GM18909 (cell line): Measurements from ENCODE around the gene ARMS2.

Source experiments
- ATAC-seq: cut with Tn5 transposase; IDR thresholded peaks from one replicate; pipeline ENCODE4 v1.9.1; 2021; ENCODE audit warnings: mild to moderate bottlenecking; ENCODE audit not compliant: unreplicated experiment, poor library complexity

Gene ARMS2, protein sequence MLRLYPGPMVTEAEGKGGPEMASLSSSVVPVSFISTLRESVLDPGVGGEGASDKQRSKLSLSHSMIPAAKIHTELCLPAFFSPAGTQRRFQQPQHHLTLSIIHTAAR

DNA sequence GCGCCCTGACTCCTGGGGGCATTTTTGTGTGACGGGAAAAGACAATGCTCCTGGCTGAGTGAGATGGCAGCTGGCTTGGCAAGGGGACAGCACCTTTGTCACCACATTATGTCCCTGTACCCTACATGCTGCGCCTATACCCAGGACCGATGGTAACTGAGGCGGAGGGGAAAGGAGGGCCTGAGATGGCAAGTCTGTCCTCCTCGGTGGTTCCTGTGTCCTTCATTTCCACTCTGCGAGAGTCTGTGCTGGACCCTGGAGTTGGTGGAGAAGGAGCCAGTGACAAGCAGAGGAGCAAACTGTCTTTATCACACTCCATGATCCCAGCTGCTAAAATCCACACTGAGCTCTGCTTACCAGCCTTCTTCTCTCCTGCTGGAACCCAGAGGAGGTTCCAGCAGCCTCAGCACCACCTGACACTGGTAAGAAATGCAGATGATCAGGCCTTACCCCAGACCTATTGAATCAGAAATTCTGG, at the start of gene ARMS2:
Gene ARMS2 (plus strand): TSS at position 51 of the 478 bp plus-strand sequence. CDS start 75 bp downstream, at position 126.
- ATAC-seq, result no peak

DNA sequence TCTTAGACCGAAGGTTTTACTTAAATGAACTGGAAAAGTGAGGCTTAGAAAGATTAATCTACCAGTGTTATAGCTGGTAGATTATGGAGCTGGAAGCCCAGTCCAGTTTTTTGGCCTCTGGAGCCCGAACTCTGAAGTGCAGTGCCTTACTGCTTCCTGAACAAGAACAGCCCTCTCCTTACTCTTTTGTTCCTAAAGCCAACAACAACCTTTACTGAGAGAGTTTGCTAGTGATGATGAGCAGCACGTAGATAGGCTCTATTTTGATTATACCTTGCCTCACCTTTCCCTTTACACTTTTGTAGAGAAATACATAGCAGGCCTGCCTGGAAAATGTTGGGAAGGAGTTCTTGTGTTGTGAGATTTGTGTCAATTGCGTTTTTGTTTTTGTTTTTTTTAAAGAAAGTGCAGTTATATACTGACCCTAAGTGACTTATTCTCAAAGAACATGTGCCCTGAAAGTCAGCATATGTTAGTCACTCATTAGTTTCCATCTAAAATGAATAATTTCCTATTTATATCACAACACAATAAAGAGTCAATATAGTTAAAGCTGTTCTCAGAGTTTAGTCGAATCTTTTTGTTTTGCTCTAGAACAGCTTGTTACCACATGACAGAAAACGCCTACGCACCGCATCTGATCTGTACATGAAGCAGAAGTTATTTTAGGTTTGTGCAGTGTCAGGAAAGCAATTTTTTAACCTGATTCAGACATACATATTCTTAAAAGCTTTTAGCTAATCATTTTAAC, 46.9 kb upstream of the ARMS2 start:
- ATAC-seq, result no peak

DNA sequence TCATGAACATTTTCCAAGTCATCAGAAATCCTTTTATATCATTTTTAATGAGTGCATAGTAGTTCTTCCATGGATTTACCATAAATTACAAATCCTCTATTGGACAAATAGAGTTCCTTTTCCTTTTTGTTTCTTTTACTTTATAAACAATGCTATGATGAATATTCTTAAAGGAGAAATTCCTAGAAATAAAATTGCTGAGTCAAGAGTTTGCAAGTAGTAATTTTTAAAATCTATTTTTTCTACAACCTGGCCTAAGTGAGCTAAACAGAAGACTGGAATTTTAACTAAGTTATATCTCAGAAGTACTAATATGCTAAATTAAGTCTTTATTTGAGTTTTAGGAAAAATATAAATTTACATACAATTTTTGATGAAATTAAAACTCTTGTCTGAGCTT, 41.1 kb upstream of the ARMS2 start:
- ATAC-seq, result no peak

DNA sequence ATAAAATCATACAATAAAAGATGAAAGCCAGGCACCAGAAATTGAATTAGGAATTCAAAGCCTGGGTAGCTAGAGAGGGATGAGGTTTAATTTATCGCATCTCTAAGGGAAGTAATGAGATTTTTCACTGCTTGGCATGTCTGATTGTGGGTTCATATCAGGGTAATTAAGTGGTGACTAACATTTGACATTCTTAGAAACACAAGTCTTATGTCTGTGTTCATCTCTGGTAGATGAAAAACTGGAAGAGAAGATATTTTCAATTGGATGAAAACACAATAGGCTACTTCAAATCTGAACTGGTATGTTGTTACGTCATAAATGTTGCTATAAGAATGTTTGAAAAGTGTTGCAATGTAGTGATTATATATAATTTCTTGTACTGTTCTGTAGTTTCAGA, 36.8 kb upstream of the ARMS2 start:
- ATAC-seq, result no peak

DNA sequence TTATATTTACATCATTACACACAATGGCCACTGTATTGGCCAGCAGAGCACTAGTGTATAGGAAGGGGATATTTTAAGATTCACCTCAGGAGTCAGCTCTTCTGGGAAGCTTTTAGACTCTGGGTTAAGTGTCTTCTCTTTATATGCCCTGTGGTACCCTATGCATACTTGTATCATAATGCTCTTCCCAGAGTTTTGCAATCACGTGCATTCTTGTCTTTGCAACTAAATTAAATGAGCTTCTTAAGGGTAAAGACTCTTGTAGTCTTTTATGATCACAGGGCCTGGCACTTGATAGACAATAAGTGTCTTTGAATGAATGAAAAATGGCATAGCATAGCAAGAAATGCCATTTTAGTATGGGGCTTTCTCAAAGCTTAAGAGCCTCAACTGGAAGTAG, 35.4 kb upstream of the ARMS2 start:
- no peak for ATAC-seq

DNA sequence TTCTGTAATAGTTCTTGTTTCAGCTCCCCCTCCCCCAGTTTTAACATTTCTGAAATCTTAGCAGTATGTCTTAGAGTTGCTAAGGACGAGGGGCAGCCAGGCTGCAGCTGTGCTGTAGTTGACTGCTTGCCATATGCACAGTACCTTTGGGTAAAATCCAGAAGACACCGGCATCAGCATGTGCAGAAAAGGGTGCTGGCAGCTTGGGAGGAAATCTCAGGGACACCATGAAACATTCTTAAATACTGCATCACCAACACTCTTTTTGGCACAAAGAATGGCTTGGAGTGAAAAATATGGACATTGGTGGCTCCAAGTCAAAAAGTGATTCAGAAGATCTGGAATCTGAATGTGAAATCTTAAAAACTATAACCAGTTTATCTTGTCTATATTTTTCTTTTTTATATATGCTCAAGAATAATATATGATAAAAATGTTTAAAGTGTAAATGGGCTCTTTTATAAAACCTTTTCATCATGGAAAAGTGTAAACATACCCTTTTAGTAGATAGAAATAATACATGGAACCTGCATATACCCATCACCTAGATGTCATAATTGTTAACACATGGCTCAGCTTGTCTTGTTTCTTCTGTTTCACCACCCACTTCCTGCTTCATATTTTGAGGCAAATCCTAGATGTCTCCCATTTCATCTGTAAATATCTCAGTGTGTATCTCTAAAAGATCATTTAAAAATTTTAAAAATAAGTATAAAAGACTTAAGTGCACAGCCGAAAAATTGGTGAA, 34.4 kb upstream of the ARMS2 start:
- ATAC-seq, result no peak

DNA sequence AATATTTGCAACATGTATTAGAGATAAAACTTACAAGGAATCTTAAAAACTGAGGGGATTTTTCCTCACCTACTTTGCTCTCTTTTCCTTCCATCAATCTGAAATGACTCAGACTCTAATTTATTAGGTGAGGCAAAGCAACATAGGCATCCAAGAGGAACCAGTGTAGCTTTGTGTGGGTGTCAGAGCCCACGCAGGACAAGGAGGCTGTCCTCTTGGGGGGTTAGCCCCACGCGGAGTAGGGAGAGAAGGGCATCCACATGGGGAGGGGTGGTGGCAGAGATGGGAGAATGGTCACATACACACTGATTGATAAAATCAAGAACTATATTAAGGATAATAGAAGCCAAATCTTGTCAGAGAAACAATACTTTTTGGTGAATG, 33.8 kb upstream of the ARMS2 start:
- no peak for ATAC-seq

DNA sequence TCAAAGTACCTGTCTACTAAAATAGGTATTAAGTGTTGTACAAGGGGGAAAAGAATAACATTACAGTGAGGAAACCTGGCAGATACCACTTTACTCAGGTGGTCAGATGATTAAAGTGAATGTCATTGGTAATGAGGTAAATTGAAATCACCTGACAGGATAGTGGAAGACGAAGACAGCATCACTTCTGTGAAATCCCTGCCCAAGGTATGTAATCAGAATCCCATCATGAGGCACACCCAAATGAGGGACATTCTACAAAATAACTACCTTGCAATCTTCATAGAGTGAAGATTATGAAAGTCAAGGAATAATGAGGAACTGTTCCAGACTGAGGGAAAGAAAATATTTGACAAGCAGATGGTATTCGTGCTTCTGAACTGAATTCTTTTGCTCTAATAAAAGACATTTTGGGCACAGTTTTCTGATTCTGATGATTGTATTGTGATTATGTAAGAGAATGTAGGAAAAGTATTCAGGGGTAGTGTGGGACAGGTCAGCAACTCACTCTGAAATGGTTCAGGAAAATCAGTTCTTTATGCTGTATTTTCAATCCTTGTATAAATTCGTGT, 33.3 kb upstream of the ARMS2 start:
- ATAC-seq, result no peak

DNA sequence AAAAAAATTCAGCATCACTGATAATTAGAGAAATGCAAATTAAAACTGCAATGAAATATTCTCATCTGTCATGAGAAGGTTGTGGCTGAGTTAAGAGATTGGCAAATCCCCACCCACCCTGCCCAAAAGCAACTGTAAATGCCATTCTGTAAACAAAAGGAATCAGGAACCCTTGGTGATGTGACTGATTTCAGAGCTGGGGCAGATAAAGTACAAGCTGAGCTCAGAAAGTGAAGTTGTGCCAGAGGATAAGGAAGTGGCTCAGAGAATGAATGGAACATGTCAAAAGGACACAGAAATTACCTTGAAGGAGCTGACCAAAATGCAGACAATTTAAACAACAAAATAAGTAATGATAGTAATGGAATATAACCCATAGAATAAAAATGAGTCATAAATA, 32.7 kb upstream of the ARMS2 start:
- no peak for ATAC-seq

DNA sequence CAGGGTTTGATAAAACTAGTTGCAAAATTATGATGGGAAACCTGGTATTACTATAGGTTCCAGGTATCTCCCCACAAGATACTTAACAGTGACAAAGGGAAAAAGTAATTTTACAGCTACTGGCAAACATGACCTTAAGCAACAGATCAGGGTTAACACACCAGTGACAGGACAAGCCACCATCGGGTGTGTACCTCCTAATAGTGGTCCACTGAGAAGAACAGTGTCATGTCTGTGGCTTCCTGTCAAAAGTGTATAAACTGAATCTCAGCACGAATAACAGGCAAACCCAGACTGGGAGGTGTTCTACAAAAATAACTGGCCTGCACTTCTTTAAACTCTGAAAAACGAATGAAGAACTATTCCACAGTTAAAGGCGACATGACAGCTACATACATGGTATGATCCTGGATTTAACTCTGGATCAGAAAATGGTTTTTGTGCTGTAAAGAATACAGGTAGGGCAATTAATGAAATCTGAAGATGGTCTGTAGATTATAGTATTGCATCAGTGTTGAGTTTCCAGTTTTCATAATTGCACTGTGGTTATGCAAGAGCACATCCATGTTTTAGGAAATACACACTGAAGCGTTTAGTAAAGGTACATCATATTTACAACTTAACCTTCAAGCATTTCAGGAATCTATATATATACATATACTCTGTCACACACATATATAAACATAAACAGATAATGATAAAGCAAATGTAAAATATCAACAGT, 32.0 kb upstream of the ARMS2 start:
- no peak for ATAC-seq

DNA sequence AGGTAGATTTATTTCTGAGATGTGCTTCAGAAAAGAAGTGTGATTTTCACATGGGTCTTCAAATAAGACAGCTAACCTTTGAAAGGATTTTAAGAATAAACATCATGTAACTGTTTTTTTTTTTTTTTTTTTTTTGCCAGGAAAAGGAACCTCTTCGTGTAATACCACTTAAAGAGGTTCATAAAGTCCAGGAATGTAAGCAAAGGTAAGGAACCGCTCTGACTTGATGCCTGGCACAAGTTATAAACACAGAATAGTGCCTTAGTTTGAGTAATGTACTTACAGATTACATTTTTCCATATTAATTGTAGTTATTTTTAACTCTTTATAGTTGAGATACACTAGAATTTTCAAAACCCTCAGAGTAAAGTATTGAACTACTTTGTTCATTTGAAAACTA, 30.4 kb upstream of the ARMS2 start:
- ATAC-seq, result no peak

DNA sequence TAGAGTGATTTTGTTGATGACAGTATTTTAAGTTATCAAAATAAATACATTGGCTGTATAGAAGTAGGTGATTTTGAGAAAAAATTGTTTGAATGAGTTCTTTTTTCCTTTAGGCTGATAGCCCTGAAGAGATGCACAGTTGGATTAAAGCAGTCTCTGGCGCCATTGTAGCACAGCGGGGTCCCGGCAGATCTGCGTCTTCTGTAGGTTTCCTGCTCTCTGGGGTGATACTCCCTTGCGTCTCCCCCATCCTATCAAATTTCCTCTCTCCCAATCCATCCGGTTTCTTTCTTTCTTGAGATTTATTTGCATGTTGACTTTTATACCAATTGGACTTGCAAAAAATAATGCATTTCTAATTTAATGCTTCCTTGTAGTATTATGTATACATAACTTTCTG, 27.6 kb upstream of the ARMS2 start:
- no peak for ATAC-seq

DNA sequence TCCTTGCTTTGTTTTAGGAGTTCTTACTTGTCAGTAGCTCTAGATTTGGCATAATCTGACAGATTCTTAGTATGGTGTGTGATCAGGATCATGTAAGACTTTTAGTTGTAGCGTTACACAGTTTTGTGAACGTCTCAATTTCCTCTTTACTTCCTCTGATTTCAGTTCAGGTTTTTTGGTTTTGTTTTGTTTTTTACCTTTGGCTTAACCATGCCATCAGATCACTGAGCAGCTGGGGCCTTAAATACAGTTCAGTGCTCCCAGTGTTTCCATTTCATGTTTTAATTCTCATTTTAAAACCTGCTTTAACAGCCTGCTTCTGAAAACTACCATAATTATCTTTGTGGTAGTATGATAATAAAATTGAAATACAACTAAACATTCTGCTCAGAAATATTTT, 27.2 kb upstream of the ARMS2 start:
- no peak for ATAC-seq

DNA sequence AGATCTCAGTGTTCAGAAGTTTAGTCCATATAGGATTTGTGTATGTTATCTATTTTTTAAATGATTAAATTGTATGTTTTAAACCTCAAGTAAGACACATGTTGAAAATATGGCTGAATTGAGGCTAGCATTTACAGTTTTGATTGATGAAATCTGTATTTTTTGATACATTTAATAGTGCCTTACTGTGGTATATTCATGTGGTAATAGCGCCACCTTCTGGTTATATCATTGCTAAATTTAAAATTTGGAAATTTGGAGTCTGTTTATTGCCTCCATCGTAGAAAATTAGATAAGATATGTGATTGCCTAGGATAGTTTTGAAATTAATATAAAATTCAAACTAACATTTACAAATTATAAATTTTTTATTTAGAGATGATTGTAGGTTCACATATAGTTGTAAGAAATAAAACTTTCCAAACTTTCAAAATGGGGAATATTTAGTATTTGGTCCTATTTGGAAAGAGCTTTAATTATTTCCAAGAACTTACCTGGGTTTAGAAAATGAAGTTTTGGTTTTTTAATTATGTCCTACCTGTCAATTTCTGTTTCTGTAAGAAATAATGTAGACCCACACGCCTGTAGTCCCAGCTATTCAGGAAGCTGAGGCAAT, 19.1 kb upstream of the ARMS2 start:
- ATAC-seq, result no peak

DNA sequence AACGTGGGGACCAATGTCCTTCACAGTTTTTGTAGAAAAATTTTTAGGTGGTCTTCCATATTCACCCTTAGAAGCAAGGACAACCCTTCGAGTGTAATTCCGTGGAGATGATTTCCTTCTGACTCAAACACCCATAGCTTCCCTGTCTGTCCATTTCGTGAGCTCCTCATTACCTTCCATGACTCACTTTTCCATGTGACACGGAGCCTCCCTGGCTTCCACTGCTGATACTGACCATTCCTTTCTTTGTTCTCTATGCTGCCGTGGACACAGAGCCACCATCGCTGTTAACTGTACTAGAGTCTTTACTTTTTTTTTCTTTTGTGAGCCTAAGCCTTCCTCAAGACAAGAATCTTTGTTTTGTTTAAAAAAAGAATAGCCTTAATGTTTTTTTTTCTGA, 12.5 kb upstream of the ARMS2 start:
- ATAC-seq, result no peak

DNA sequence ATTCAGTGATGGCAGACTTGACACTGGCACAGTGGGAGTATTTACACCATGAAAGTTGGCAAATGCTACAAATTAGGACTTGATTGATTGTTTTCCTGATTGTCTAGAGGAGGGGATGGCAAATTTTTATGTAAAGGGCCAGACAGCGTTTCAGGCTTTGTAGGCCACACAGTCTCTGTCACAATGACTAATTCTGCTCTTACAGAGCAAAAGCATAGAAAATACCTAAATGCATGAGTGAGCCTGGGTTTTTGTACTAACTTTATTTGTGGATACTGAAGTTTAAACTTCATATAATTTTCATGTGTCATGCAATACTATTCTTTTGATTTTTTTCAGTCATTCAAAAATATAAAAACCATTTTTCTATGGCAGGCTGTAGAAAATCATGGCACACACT, 9.0 kb upstream of the ARMS2 start:
- no peak for ATAC-seq

DNA sequence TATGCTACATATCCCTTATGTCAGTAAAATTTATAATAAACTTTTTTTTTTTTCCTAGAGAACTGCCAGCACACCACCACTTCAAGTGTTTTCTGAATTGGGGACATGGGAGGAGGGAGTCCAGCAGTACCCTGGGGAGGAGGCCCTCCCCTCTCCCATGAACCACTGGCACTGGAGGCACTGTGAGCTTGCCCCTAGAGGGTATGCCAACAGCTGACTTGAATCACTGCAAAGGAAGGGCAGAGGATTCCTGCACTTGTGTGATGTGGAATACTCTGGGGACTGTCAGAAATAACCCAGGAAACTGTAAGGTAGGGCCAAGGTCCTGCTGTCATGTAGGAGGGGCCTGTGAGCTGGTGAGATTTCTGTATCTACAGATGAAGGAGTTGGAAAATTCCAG, 8.5 kb upstream of the ARMS2 start:
- no peak for ATAC-seq

DNA sequence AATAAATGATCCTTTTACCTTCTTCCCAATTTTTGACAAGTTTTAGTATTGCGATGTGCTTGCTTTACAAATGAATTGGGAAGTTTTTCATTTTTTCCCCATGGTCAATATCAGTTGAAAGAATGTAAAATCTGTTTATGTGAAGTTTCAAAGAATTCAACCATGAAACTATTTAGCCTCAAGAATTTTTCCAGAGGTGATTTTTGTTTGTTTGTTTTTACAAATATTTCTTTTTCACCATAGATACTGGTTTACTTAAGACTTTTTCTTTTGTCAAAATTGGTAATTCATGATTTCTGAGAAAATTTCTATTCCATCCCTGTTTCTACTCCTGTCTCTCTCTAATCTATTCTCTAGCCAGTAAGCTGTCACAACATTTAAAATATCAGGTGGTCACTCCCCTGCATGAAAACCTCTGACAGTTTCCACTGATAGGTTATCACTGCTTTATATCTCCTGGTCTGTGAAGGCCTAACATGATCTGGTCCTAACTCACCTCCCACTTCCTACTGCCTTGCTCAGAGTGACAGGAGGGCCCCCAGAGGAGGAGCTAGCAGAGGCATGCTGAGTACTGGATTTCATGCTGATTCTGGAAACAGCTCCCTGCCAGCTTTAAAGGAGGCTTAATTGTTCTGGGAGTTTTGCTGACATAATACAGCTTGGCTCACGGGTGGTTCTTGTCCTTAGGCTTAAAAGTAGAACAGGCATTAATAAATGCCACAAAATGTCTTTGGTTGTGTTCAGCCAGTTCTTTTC, 7.6 kb upstream of the ARMS2 start:
- ATAC-seq, result no peak

DNA sequence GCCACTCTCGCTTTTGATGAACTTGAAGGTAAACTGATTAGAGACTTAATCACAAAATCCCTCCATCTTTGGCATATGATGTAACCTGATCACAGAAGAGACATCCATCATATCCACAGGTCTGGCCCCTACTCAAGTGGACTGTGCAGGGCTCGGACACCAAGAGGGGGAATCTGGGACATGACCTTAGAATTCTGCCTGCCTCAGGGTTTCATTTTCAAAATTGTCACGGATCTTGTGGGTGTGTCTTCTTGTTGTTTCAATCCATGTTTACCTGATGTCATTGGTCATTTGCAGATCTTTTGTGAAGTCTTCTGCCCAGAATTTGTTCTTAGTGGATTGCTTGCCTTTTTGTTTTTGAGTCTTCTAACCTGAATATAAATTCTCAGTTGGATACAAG, 5.9 kb upstream of the ARMS2 start:
- ATAC-seq, result no peak

DNA sequence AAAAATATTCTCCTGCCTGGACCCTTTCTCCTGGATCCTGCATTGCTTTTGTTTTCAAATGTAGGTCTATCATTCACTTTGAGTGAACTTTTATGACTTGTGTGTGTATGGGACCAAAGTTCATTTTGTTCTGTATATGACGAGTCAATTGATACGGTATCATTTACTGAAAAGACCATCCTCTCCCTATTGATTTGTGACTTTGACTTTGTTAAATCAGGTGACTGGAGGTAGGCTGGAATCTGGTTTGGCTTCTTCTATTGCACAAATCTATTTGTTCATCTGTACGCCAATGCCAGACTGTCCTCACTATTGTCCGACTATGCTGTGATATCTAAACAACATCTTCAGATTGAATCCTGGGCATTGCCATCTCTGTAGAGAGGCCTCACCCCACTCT, 5.3 kb upstream of the ARMS2 start:
- ATAC-seq, result no peak
